Measurements from ENCODE around the gene FALEC.

Gene FALEC

GRCh38 chr1:150476754-150477153, 38.8 kb upstream of the FALEC start:
- Histone ChIP-seq H3K79me2 (ENCODE audit: insufficient read depth, low read length) (no peaks in the 10 kb centered on the region), H3K4me1 (ENCODE audit: insufficient read depth, low read length) (no peaks in the 10 kb centered on the region), H3K27me3 (ENCODE audit: insufficient read depth, low read length, poor library complexity) (no peaks in the 10 kb centered on the region), H4K20me1 (ENCODE audit: insufficient read depth, low read length) (peaks cover 12% of the 10 kb centered on the region; the same call in 1 of the 2 replicates), H3K4me3 (ENCODE audit: low read depth in 1 of 2, low read length in 2 of 2) (no peak overlapping the region), H3K4me2 (ENCODE audit: insufficient read depth, low read length) (no peak overlapping the region), H3K36me3 (ENCODE audit: insufficient read depth, low read length) (peaks cover 15% of the 10 kb centered on the region), H3K9ac (ENCODE audit: low read depth, low read length) (no peak overlapping the region), H3K9me3 (ENCODE audit: insufficient read depth, low read length, severe bottlenecking) (no peaks in the 10 kb centered on the region), H2AFZ (ENCODE audit: low read depth, low read length) (no peak overlapping the region), H3K27ac (ENCODE audit: low read length) (no peak overlapping the region)
- DNase-seq (no peak), ATAC-seq (ENCODE audit: insufficient read depth, low read depth) (no peak)
- TF ChIP-seq CTCF (IDR thresholded peaks at IDR 0.05; ENCODE audit: borderline replicate concordance, extremely low read depth, low read length, poor library complexity, severe bottlenecking) (no peak), EZH2 (IDR thresholded peaks at IDR 0.05; ENCODE audit: borderline replicate concordance, low read depth, low read length, severe bottlenecking) (no peak)

DNA sequence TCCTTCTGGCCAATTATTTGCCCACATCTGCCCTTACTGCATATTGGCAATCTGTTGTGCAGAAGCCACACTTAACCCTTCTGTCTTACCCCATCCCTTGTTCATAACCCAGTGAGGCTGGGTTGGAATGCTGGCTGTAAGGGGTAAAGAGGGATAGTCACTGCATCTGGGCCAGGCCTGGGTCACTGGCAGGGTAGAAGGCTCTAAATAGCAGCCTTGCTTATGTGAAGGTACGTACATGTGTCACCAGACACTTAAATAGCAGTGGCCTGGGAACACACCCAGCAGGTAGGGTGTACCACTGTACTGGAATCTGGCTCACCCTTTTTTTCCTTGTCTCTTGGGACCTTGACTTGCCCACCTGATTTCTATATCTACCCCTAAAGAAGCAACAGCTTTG, 38.2 kb upstream of the FALEC start:
- Histone ChIP-seq H3K9ac (ENCODE audit: low read depth, low read length) (no peak overlapping the region), H3K79me2 (ENCODE audit: insufficient read depth, low read length) (no peaks in the 10 kb centered on the region), H3K4me1 (ENCODE audit: insufficient read depth, low read length) (no peaks in the 10 kb centered on the region), H3K9me3 (ENCODE audit: insufficient read depth, low read length, severe bottlenecking) (no peaks in the 10 kb centered on the region), H3K27ac (ENCODE audit: low read length) (no peak overlapping the region), H2AFZ (ENCODE audit: low read depth, low read length) (no peak overlapping the region), H4K20me1 (ENCODE audit: insufficient read depth, low read length) (peaks cover 12% of the 10 kb centered on the region; the same call in 1 of the 2 replicates), H3K4me2 (ENCODE audit: insufficient read depth, low read length) (no peak overlapping the region), H3K36me3 (ENCODE audit: insufficient read depth, low read length) (peaks cover 9% of the 10 kb centered on the region), H3K4me3 (ENCODE audit: low read depth in 1 of 2, low read length in 2 of 2) (no peak overlapping the region), H3K27me3 (ENCODE audit: insufficient read depth, low read length, poor library complexity) (no peaks in the 10 kb centered on the region)
- DNase-seq (no peak), ATAC-seq (ENCODE audit: insufficient read depth, low read depth) (0 out of 3 replicates have a peak, but pooled peaks have one; percentile 32)
- TF ChIP-seq EZH2 (IDR thresholded peaks at IDR 0.05; ENCODE audit: borderline replicate concordance, low read depth, low read length, severe bottlenecking) (no peak), CTCF (IDR thresholded peaks at IDR 0.05; ENCODE audit: borderline replicate concordance, extremely low read depth, low read length, poor library complexity, severe bottlenecking) (no peak)

GRCh38 chr1:150477733-150478132, 37.8 kb upstream of the FALEC start:
- peaks cover 5% of the 10 kb centered on the region for H3K36me3 ChIP-seq (ENCODE audit: insufficient read depth, low read length)
- peaks cover 9% of the 10 kb centered on the region; the same call in 1 of the 2 replicates for H4K20me1 ChIP-seq (ENCODE audit: insufficient read depth, low read length)

More at GRCh38 chr1:150477733-150478132, 37.8 kb upstream of the FALEC start:
- no peak overlapping the region for H3K4me2 ChIP-seq (ENCODE audit: insufficient read depth, low read length)
- ATAC-seq (ENCODE audit: insufficient read depth, low read depth) (no peak), DNase-seq (no peak)
- H3K27ac ChIP-seq (ENCODE audit: low read length), result no peak overlapping the region
- TF ChIP-seq EZH2 (IDR thresholded peaks at IDR 0.05; ENCODE audit: borderline replicate concordance, low read depth, low read length, severe bottlenecking), result no peak
- no peak for TF ChIP-seq CTCF (IDR thresholded peaks at IDR 0.05; ENCODE audit: borderline replicate concordance, extremely low read depth, low read length, poor library complexity, severe bottlenecking)
- no peak overlapping the region for H3K9ac ChIP-seq (ENCODE audit: low read depth, low read length)
- no peak overlapping the region for H3K4me3 ChIP-seq (ENCODE audit: low read depth in 1 of 2, low read length in 2 of 2)
- no peaks in the 10 kb centered on the region for H3K27me3 ChIP-seq (ENCODE audit: insufficient read depth, low read length, poor library complexity)
- no peaks in the 10 kb centered on the region for H3K9me3 ChIP-seq (ENCODE audit: insufficient read depth, low read length, severe bottlenecking)
- no peak overlapping the region for H2AFZ ChIP-seq (ENCODE audit: low read depth, low read length)
- no peaks in the 10 kb centered on the region for H3K4me1 ChIP-seq (ENCODE audit: insufficient read depth, low read length)
- H3K79me2 ChIP-seq (ENCODE audit: insufficient read depth, low read length), result no peaks in the 10 kb centered on the region

Data from DND-41 (cell line).